IPS-NIHi11 (cell line): Measurements from ENCODE around the gene HSPBP1.

Experiments
- DNase-seq: peaks from one replicate; pipeline ENCODE4 v3.0.0; 2012; ENCODE audit warnings: mixed read lengths, low spot score

HSPBP1 gene

DNA sequence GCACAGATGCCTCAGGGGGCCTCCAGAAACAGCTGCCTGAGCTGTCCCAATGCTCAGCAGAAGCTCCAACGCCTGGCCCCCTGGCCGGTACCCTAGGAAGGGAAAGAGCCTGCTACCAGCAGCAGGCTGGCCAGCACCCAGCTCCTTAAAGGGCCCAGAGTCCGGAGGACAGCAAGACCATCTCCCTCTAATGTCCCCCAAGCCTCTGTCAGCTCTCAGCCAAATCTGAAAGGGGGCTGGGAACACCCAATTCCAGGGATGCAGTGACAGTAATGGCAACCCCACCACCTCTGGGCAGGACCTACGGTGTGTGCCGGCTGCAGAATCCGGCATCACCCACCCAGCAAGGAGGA is 25.3 kb downstream of the HSPBP1 start:
- no peak for DNase-seq

DNA sequence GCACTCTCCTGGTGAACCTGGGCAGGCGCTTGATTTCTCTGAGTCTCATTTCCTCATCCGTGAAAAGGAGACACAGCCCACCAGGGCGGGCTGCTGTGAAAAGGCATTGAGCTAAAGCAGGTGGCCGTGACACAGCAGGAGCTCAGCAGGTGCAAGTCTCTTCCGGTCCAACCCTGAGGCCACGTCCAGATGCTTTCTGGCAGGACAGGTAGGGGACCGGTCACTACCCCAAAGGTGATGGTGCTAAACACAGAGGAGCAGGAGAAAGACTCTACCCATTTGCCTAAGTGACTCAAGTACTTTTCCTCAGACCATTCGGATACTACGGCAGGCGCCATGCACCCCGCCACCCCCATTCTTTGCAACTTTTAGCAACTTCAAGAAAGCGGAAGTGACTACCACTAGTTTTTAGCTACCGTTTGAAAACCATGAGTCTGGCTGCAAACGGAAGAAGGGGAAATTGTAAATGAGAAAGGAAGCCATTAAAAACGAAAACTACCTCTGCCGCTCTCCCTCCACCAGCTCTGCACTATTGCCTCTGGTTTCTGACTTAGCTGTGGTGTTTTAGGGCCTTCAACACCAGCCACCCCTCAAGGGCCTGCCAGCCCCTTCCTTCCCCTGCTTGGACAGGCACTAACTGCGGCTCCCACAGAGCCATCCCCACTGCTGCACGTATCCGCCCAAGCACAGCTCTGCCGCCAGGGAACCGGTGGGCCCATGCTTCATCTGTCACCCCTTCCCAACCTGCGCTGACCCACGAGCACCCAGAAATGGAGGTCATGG is 25.9 kb downstream of the HSPBP1 start:
- no peak for DNase-seq

DNA sequence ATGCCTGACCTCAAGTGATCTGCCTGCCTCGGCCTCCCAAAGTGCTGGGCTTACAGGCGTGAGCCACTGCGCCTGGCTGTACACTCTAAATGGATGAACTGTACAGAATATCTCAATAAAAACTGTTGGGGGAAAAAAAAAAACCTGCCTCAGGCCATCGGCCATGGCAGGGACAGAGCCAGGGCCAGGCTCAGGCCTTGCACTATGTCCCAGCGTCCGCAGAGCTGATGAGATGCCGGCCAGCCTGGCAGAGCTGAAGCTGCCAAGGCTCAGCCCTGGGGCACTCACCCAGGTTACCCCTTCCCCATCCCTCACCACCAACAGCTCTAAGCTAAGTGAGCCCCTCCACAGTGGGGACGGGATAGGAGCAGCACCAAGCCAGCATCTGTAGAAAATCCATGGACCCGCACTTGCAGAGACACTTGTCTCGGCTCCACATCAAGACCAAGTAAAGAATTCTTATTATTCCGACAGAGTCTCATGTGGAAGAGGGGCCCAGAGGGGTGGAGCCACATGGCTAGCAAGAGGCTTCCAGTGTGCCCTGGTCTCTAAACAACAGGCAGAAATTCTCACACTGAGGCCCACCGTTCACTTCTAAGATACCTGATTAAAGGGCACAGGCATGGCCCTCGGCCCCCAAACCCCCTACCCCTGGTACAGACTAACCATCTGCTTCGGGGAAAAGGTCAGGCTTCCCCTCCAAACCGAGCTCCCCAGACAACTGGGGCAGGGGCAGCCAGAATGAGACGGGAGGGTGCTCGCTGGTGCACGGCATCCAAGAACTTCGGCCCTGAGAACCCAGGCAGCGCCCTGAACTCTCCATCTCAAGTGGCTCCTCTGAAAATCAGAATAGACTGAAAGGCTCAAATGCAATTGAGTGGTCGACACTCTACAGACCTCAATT is 26.9 kb downstream of the HSPBP1 start:
- no peak for DNase-seq

GRCh38 chr19:55251341-55252081 is 28.4 kb downstream of the HSPBP1 start:
- no peak for DNase-seq

DNA sequence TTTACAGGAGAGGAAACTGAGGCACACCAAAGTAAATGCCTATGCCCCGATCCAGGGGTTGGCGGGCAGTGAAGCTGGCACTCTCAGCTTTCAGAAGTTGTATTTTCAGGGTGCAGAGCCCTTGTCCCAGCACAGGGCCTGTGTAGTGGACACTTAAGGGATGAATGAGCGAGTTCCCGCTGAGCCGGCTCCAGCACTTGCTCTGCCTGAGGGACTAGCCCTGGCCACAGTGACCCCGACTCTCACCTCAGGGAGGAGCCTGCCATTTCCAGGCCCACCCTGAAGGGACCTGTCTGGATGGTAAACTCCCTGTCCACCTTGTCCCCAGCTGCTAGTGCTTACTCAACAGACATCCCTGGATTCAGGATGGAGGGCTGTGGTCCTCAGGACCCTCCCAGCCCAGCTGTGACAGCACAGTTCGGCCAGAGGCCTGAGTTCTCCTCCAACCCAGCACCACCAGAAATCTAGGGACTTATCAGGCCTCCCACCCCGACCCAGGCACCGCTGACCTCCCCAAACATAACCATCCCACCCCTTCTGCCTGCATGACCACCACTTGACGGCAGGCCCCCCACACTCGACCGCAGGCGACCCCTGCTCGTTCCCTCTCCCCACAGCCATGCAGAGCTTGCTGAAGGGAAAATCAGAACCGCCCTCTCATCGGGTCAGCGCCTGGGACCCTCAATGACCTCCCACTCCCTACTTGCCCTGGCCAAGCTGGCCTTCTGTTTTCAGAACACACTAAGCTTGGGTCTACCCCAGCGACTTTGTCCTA is 29.5 kb downstream of the HSPBP1 start:
- no peak for DNase-seq

DNA sequence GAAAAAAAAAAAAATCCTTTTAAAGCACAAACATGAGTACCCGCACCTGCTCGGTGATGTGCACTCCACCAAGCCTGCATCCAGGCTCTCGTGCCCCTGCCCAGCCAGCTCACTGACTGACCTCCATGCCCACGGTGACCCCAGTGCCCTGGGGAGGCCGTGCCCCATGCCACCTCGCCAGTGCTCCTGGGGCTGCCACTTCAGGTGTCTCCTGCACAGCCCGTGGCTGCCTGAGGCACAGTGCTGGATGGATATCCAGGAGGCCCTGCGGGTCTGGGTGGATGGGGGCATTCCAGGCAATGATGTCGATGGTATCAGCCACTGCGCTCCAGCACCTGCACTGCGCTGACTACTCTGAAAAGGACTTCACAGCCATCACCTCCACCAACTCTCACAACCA is 30.1 kb downstream of the HSPBP1 start:
- DNase-seq, result no peak

DNA sequence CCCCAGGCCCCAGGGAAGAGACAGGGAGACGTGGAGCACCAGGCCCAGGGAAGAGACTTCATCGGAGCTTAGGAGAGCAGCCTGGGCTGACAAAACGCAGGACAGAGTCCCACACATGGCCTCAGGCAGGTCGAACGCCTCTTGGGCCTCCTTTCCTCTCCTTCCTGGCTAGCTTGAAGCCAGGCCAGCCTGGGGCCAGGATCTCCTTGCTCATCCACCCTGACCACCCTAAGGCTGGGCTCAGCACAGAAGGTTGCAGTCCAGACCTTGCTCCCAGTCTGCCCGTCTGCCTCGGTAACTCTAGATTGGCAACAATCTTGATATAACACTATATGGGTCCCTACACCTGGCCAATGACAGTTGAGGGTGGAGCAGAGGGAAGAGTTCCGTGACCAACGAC is 31.2 kb downstream of the HSPBP1 start:
- DNase-seq, result no peak

DNA sequence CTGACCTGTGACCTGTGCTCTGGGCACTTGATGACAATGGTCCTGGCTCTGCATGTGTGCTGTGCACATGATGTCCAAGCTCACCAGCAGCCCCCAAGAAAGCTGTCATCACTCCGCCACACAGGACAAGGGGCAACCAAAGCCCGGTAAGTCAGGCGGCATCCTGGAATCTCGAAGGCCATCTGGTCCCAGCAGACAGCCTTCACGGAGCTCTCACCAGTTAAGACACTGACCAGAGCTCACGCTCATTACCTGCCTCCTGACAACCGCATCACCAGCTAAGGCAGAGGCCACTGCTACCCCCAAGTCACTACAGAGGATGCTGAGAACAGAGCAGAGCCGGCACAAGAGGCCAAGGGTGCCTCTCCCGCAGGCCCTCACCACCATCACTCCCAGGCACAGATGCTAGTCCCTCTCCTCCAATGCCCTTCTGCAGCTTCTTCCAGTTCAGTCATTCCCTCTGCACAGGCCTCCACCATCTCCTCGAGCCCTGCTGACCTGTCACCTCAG is 31.7 kb downstream of the HSPBP1 start:
- DNase-seq, result no peak

GRCh38 chr19:55247621-55248099 is 32.2 kb downstream of the HSPBP1 start:
- DNase-seq, result no peak

GRCh38 chr19:55246462-55247451 is 33.2 kb downstream of the HSPBP1 start:
- no peak for DNase-seq

- DNase-seq, result no peak
Measured at GRCh38 chr19:55245236-55245904, 34.5 kb downstream of the HSPBP1 start.

- DNase-seq, result no peak
Measured at GRCh38 chr19:55244004-55244680, 35.8 kb downstream of the HSPBP1 start.

GRCh38 chr19:55242517-55242916 is 37.4 kb downstream of the HSPBP1 start:
- DNase-seq, result no peak

DNA sequence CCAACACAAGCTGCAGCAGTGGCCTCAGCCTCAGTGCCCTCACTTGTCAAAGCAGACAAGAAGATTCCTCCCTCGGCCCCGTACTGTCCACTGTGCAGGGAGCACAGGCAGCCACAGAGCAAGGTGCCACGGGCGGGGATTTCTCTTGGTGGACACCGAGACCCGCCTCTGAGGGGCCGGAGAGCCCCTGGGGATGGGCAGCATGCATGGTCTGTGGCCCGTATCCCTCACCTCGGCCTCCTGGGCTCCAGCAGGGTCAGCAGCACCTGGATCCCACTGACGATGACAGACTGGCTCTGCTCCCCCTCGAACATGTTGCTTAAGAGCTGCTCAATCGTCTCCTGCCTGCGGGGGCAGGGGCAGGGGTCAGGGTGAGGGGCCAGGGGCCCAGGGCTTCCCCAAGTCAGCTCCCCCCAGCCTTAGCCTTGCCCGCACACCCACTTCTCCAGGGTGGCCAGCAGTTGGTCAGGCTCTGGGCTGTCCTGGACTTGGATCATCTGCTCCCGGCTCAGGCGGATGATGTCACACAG is 37.9 kb downstream of the HSPBP1 start:
- DNase-seq, result no peak

GRCh38 chr19:55241143-55241934 is 38.6 kb downstream of the HSPBP1 start:
- no peak for DNase-seq

DNA sequence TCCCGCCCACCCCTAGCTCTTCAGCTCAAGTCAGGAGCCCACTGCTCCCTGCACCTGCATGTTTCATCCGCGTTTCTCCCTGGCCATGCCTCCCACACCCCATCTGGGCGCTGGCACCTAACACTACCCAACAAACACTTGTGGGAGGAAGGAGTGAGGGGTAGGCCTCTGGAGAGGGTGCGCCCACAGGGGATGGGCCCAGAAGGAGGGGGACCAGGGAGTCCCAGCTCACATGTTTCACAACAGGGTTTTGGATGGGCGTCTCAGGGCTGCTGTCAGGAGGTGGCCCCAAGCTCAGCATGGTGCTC is 39.2 kb downstream of the HSPBP1 start:
- DNase-seq, result no peak

DNA sequence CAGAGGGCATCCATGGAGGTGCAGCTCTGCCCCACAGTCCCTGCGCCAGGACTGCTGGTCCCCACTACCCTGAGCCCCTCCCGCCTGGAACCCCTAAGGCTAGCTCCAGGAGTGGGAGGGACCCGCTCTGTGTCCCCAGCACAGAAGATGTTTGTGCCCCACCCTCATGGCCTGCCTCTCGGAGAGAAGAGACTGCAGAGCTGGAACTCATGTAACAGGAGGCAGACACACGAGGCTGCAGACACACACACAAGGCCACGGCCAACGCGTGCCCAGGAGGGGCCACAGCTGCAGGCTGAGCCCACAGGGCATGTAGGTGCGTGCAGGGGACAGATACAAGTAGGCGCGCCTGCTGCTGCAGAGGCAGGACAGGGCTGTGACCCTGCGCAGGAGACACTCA is 40.9 kb downstream of the HSPBP1 start:
- DNase-seq, result no peak

DNA sequence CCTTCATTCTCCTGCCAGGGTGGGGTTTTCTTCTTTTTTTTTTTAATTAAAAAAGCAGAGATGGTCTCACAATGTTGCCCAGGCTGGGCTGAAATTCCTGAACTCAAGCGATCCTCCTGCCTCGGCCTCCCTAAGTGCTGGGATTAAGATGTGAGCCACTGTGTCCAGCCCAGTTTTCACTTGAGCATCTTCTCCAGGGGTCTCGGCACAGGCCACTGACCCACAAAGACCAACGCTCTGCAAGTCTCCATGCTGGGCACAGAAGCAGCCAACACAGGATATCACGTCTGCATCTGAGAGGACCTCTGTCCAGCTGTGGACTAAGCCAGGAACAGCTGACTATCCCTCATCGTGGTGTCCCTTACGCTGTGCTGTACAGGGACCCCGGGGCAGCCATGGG is 41.9 kb downstream of the HSPBP1 start:
- DNase-seq, result no peak
